Gastrocnemius medialis (tissue), 4 donors: ENCODE measurements around the gene TMOD3.

Experiments
- CTCF ChIP-seq, 5 experiments: fragments of 450-650 bp in 3 of 5; fragments of 200-600 bp in 2 of 5; sonication (generic) in 2 of 5; IDR thresholded peaks in 4 of 5; conservative IDR thresholded peaks in 1 of 5; 1 replicate in 4 of 5; 2 replicates in 1 of 5; pipeline ENCODE4 v1.5.1; 2016 to 2019; ENCODE audit warnings: antibody characterized with exemption in 5 of 5, mild to moderate bottlenecking in 3 of 5, moderate library complexity in 3 of 5
- POLR2A ChIP-seq, 2 donors: fragments of 450-650 bp; IDR thresholded peaks; one replicate each; pipeline ENCODE4 v1.6.1; 2017; ENCODE audit warnings: antibody characterized with exemption in 2 of 2, mild to moderate bottlenecking in 2 of 2, moderate library complexity in 2 of 2

GRCh38 chr15:51936105-51936478 is 106.6 kb downstream of the TMOD3 start:
- TF ChIP-seq POLR2A (IDR thresholded peaks at IDR 0.05) = no peak
- no peak for TF ChIP-seq CTCF (IDR thresholded peaks at IDR 0.05 in 4 of 5, conservative IDR thresholded peaks at IDR 0.05 in 1 of 5)
